IMR-90 (cell line): ENCODE data around the gene MYO1D. TPM values are rescaled to one million over a fixed set of nuclear protein-coding genes. Genes with fewer than 3 reads are reported as not detected.

Source experiments
- ATAC-seq: fragments of 200-7000 bp; cut with Tn5 transposase; 2 replicates; pipeline ENCODE4 v1.9.1; 2020; ENCODE audit warnings: low read depth, mild to moderate bottlenecking, moderate library complexity
- BruUV-seq: library from RNA; stranded (reverse); fragments of 400-500 nt; replicated peaks from 2 replicates; lab custom pipeline; 2021; lab: Mats Ljungman, UMichigan
- CTCF ChIA-PET: fragments of 300-600 bp; formaldehyde crosslinking; extraction: SDS; loops from one replicate; lab custom pipeline; 2021; ENCODE audit warnings: antibody characterized with exemption; lab: Yijun Ruan, JAX
- POLR2A ChIA-PET: fragments of 300-600 bp; sonication (Branson Sonifier 250); formaldehyde crosslinking; loops from one replicate; lab custom pipeline; 2022; ENCODE audit warnings: antibody characterized with exemption; ENCODE audit not compliant: unreplicated experiment; lab: Charles Lee
- DNase-seq: peaks from one replicate; pipeline ENCODE4 v3.0.0; 2013
- H2AFZ ChIP-seq: replicated peaks from 2 replicates; pipeline ENCODE3; 2013; ENCODE audit warnings: low read length, mild to moderate bottlenecking; ENCODE audit not compliant: poor library complexity
- H2AK5ac ChIP-seq: 2 replicates; pipeline ENCODE4 v1.6.1; 2013; ENCODE audit warnings: low read depth, low read length, inconsistent platforms
- H2AK9ac ChIP-seq: replicated peaks from 2 replicates; pipeline ENCODE3; 2013; ENCODE audit warnings: mild to moderate bottlenecking, low read depth, low read length, moderate library complexity; ENCODE audit not compliant: poor library complexity
- H2BK120ac ChIP-seq: 2 replicates; pipeline ENCODE4 v1.6.1; 2013; ENCODE audit warnings: low read depth, low read length, inconsistent platforms
- H2BK15ac ChIP-seq: 3 replicates; pipeline ENCODE4 v1.6.1; 2013; ENCODE audit warnings: low read depth, low read length, inconsistent platforms
- H2BK20ac ChIP-seq: 2 replicates; pipeline ENCODE4 v1.6.1; 2013; ENCODE audit warnings: low read depth, mild to moderate bottlenecking, inconsistent platforms, low read length, moderate library complexity
- H2BK5ac ChIP-seq: 2 replicates; pipeline ENCODE4 v1.6.1; 2013; ENCODE audit warnings: mild to moderate bottlenecking, low read depth, low read length, inconsistent platforms; ENCODE audit not compliant: poor library complexity, severe bottlenecking
- H3K14ac ChIP-seq: replicated peaks from 2 replicates; pipeline ENCODE4 v1.6.1; 2013; ENCODE audit warnings: low read depth, low read length, inconsistent platforms
- H3K18ac ChIP-seq: 2 replicates; pipeline ENCODE4 v1.6.1; 2013; ENCODE audit warnings: low read depth, low read length, control low read depth
- H3K23ac ChIP-seq: 2 replicates; pipeline ENCODE4 v1.6.1; 2013; ENCODE audit warnings: low read depth, low read length, inconsistent platforms
- H3K27ac ChIP-seq: 2 replicates; pipeline ENCODE4 v1.5.1; 2013; ENCODE audit warnings: mild to moderate bottlenecking, control low read depth, low read length; ENCODE audit not compliant: insufficient read depth
- H3K27me3 ChIP-seq: 2 replicates; pipeline ENCODE4 v1.6.1; 2013; ENCODE audit warnings: low read length; ENCODE audit not compliant: control insufficient read depth, insufficient read depth
- H3K36me3 ChIP-seq: 2 replicates; pipeline ENCODE4 v1.6.1; 2013; ENCODE audit warnings: low read length, mixed read lengths; ENCODE audit not compliant: control insufficient read depth, insufficient read depth
- H3K4ac ChIP-seq: 2 replicates; pipeline ENCODE4 v1.6.1; 2013; ENCODE audit warnings: low read depth, low read length, inconsistent platforms
- H3K4me1 ChIP-seq: 2 replicates; pipeline ENCODE4 v1.6.1; 2013; ENCODE audit warnings: low read length, mixed read lengths; ENCODE audit not compliant: control insufficient read depth, insufficient read depth
- H3K4me2 ChIP-seq: 2 replicates; pipeline ENCODE4 v1.6.1; 2013; ENCODE audit warnings: low read depth, mild to moderate bottlenecking, control low read depth, low read length, moderate library complexity
- H3K4me3 ChIP-seq: 2 replicates; pipeline ENCODE4 v1.5.1; 2013; ENCODE audit warnings: low read depth, mild to moderate bottlenecking, control low read depth, low read length, moderate library complexity; ENCODE audit not compliant: insufficient read depth
- H3K56ac ChIP-seq: 2 replicates; pipeline ENCODE4 v1.6.1; 2013; ENCODE audit warnings: low read length, inconsistent platforms; ENCODE audit not compliant: insufficient read depth; ENCODE audit errors: extremely low read depth
- H3K79me1 ChIP-seq, 2 experiments: 2 replicates each; pipeline ENCODE4 v1.6.1; 2013; ENCODE audit warnings: low read length in 2 of 2, inconsistent platforms in 1 of 2, low read depth in 1 of 2
- H3K9ac ChIP-seq: 2 replicates; pipeline ENCODE4 v1.6.1; 2013; ENCODE audit warnings: low read depth, low read length, control low read depth
- H3K9me1 ChIP-seq: 2 replicates; pipeline ENCODE4 v1.6.1; 2013; ENCODE audit warnings: low read length, inconsistent platforms; ENCODE audit not compliant: insufficient read depth
- H3K9me3 ChIP-seq: 2 replicates; pipeline ENCODE4 v1.6.1; 2013; ENCODE audit warnings: low read length; ENCODE audit not compliant: control insufficient read depth, insufficient read depth
- H4K20me1 ChIP-seq: 2 replicates; pipeline ENCODE4 v1.6.1; 2013; ENCODE audit warnings: low read length, inconsistent platforms; ENCODE audit not compliant: insufficient read depth
- H4K5ac ChIP-seq: 2 replicates; pipeline ENCODE4 v1.6.1; 2013; ENCODE audit warnings: mild to moderate bottlenecking, low read depth, low read length, control low read depth
- H4K8ac ChIP-seq, 2 experiments: 2 replicates each; pipeline ENCODE4 v1.6.1; 2013; ENCODE audit warnings: low read depth in 2 of 2, low read length in 2 of 2, control low read depth in 1 of 2, inconsistent platforms in 1 of 2
- H4K91ac ChIP-seq: 2 replicates; pipeline ENCODE4 v1.6.1; 2013; ENCODE audit warnings: low read depth, low read length, inconsistent platforms; ENCODE audit not compliant: insufficient read depth
- BHLHE40 ChIP-seq: fragments of 150-350 bp; IDR thresholded peaks from 2 replicates; pipeline ENCODE4 v1.6.1; 2016; ENCODE audit warnings: mild to moderate bottlenecking, low read depth, low read length
- FOS ChIP-seq: fragments of 150-350 bp; IDR thresholded peaks from 2 replicates; pipeline ENCODE4 v1.6.1; 2016; ENCODE audit warnings: low read depth, low read length
- MAFK ChIP-seq: IDR thresholded peaks from 2 replicates; pipeline ENCODE4 v1.6.1; 2012; ENCODE audit warnings: low read depth, low read length, improper control_type of control experiment
- MAZ ChIP-seq: IDR thresholded peaks from 2 replicates; pipeline ENCODE4 v1.6.1; 2012; ENCODE audit warnings: low read depth, mild to moderate bottlenecking, low read length, improper control_type of control experiment, moderate library complexity, borderline replicate concordance
- MXI1 ChIP-seq: IDR thresholded peaks from 2 replicates; pipeline ENCODE4 v1.6.1; 2012; ENCODE audit warnings: low read depth, mild to moderate bottlenecking, low read length, moderate library complexity, borderline replicate concordance
- NFE2L2 ChIP-seq: fragments of 150-350 bp; IDR thresholded peaks from 2 replicates; pipeline ENCODE4 v1.6.1; 2016; ENCODE audit warnings: low read depth, mild to moderate bottlenecking, low read length
- POLR2A ChIP-seq: IDR thresholded peaks from 2 replicates; pipeline ENCODE4 v1.6.1; 2012; ENCODE audit warnings: mild to moderate bottlenecking, low read depth, low read length
- RAD21 ChIP-seq: IDR thresholded peaks from 2 replicates; pipeline ENCODE4 v1.6.1; 2012; ENCODE audit warnings: low read length, improper control_type of control experiment
- RFX5 ChIP-seq: IDR thresholded peaks from 2 replicates; pipeline ENCODE4 v1.8.0; 2012; ENCODE audit warnings: low read depth, mild to moderate bottlenecking, low read length, moderate library complexity
- SMC3 ChIP-seq: fragments of 150-350 bp; IDR thresholded peaks from 2 replicates; pipeline ENCODE4 v1.6.1; 2016; ENCODE audit warnings: low read depth, mild to moderate bottlenecking, antibody characterized with exemption, low read length, moderate library complexity
- WGBS, 2 experiments: methylation state at CpG; one replicate each; pipeline versions ENCODE4 v1.1.5 to v1.1.7; 2013; ENCODE audit warnings: missing lambda C conversion rate in 2 of 2; ENCODE audit not compliant: insufficient read length in 1 of 2; ENCODE audit errors: extremely low coverage in 2 of 2; 5-methylcytosine and 5-hydroxymethylcytosine counted together
- dilution Hi-C: fragments of 300-500 bp; cut with HindIII; formaldehyde crosslinking; loops from one replicate; pipeline ENCODE4 v1.14.3; 2018; ENCODE audit warnings: low sequenced_read_pairs; ENCODE audit not compliant: unreplicated experiment
- in situ Hi-C: fragments of 300-500 bp; cut with MboI; formaldehyde crosslinking; loops from 3 replicates; pipeline ENCODE4 v1.14.3; 2019; ENCODE audit warnings: low sequenced_read_pairs, inconsistent platforms, mixed read lengths
- intact Hi-C: fragments of 100-400 bp; cut with micrococcal nuclease; formaldehyde crosslinking; loops from 2 replicates; pipeline ENCODE4 v1.10.0; 2022
- polyA plus RNA-seq, 3 experiments: library from polyadenylated mRNA; depleted of rRNA; stranded (reverse); fragments of >200 nt; gene quantifications; 2 replicates each; pipeline ENCODE4 v1.2.3, GENCODE V29; 2012; ENCODE audit warnings: low replicate concordance in 1 of 3
- total RNA-seq: library from RNA; depleted of rRNA; stranded (reverse); fragments of >200 nt; gene quantifications from 2 replicates; pipeline ENCODE4 v1.2.3, GENCODE V29; 2012
- TF ChIP-seq, protein P1 (sequence below): fragments of 150-350 bp; IDR thresholded peaks from 2 replicates; pipeline ENCODE4 v1.6.1; 2017; ENCODE audit warnings: mild to moderate bottlenecking, antibody characterized with exemption, low read length, low read depth
- TF ChIP-seq, protein P2 (sequence below): conservative IDR thresholded peaks from 2 replicates; pipeline ENCODE4 v1.5.1; 2012; ENCODE audit warnings: mild to moderate bottlenecking, low read depth, low read length, improper control_type of control experiment
- TF ChIP-seq, protein P3 (sequence below): fragments of 150-350 bp; IDR thresholded peaks from 2 replicates; pipeline ENCODE4 v1.6.1; 2016; ENCODE audit warnings: low read depth, mild to moderate bottlenecking, low read length, moderate library complexity, borderline replicate concordance

MYO1D gene
- total and polyA plus RNA-seq, 2 of the 4 experiments (the other 2 are of a cell fraction) = 0.63 to 0.90 TPM

DNA sequence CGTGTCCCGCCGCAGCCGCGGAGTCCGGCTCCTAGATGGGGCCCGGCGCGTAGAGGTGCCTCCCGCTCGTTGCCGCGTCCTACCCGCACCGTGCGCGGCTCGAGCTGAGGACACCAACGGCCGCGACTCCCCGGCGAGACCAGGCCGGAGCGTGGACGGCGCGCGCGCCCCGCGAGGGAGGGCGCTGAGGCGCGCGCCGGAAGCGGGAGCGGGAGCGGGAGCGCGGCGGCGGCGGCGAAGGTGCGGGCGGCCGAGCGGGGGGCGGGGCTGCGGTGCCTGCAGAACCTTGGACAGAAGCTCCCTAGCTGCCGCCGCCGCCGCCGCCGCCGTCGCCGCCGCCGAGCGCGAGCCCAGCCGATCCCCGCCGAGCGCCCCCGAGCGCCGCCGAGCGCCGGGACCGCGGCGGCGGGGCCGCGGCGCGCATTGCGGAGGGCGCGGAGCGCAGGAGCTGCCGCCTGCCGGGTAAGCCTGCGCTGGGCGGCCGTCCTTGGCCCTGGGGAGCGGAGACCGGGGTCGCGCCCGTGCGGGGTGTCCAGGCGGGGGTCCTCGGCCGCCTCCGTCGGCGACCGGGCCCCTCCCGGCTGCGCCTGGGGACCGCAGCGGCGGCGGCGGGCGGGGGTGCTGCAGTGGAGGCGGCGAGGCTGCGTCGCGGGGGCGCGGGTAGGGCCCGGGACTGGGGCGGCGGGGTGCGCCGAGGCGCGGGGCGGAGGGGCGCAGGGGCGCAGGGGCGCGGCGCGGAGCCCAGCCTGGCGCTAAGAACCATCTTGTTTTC, 390.0 kb downstream of the MYO1D start, which contains the start of gene CDK5R1:
CDK5R1 (plus strand) TSS at position 293 of the 772 bp plus-strand sequence. CDS start 628 bp downstream, outside the sequence.
- 0% methylated on average over 68 of the region's 135 CpGs; no CpG with 5 or more reads in 1 of the 2 experiments for WGBS, 2 experiments
- ATAC-seq = peak; percentile 82
- Histone ChIP-seq H2AFZ (peak within 1 kb of the TSS; percentile 93), H4K20me1 (peaks cover 4% of the 10 kb centered on the region; the same call in 1 of the 2 replicates), H3K4me1 (peaks cover 5% of the 10 kb centered on the region; the same call in 1 of the 2 replicates), H2BK120ac (no peak within 1 kb of the TSS), H4K91ac (no peak within 1 kb of the TSS), H3K27me3 (no peaks in the 10 kb centered on the region), H2AK9ac (peak within 1 kb of the TSS; percentile 70), H2BK5ac (no peak within 1 kb of the TSS), H3K27ac (no peak within 1 kb of the TSS; the same call in 1 of the 2 replicates), H3K9me1 (peaks cover 6% of the 10 kb centered on the region), H4K8ac (peak within 1 kb of the TSS; percentile 43 to 52; a peak in 1 of 4 replicates), H3K79me1 (peaks cover 0 to 6% of the 10 kb centered on the region in 2 experiments; a peak in 2 of 4 replicates), H3K4me2 (peak within 1 kb of the TSS; percentile 93), H3K23ac (peak within 1 kb of the TSS; percentile 38; the same call in 1 of the 2 replicates), H3K36me3 (peaks cover 5% of the 10 kb centered on the region; the same call in 1 of the 2 replicates), H3K9ac (no peak within 1 kb of the TSS; the same call in 1 of the 2 replicates), H4K5ac (no peak within 1 kb of the TSS; the same call in 1 of the 2 replicates), H3K14ac (no peak within 1 kb of the TSS), H3K56ac (no peak within 1 kb of the TSS), H2BK15ac (no peak within 1 kb of the TSS), H3K18ac (no peak within 1 kb of the TSS), H3K4ac (0 out of 2 replicates have a peak within 1 kb of the TSS, but pooled peaks have one; percentile 25), H2AK5ac (peak within 1 kb of the TSS; percentile 47; the same call in 1 of the 2 replicates), H2BK20ac (no peak within 1 kb of the TSS), H3K9me3 (no peaks in the 10 kb centered on the region), H3K4me3 (peak within 1 kb of the TSS; percentile 91)
- in situ Hi-C loops (loop anchor here (25.0 kb wide), 1 partner anchor 275 kb away; no protein-coding TSS in a partner anchor), intact Hi-C loops (loop anchor here (5.0 kb wide), 1 partner anchor 170 kb away; no protein-coding TSS in a partner anchor), dilution Hi-C loops (no loop called here)
- CTCF ChIA-PET = interaction anchor here (0.6 to 0.8 kb wide), 2 partner anchors 172 to 227 kb away, joined by 3 to 6 read pairs; no protein-coding TSS in a partner anchor
- peak; percentile 35 for DNase-seq
- BruUV-seq = no TSS peak
- POLR2A ChIA-PET = interaction anchor here (0.6 kb wide), 1 partner anchor 38 kb away, joined by 3 read pairs; no protein-coding TSS in a partner anchor
- TF ChIP-seq BHLHE40 (no peak), FOS (no peak), MXI1 (peak; percentile 76; the same call in 1 of the 2 replicates), SMC3 (no peak), POLR2A (no peak), RFX5 (no peak), MAFK (no peak), NFE2L2 (no peak), RAD21 (no peak), MAZ (peak; percentile 2; the same call in 1 of the 2 replicates)
- TF ChIP-seq, protein P1, sequence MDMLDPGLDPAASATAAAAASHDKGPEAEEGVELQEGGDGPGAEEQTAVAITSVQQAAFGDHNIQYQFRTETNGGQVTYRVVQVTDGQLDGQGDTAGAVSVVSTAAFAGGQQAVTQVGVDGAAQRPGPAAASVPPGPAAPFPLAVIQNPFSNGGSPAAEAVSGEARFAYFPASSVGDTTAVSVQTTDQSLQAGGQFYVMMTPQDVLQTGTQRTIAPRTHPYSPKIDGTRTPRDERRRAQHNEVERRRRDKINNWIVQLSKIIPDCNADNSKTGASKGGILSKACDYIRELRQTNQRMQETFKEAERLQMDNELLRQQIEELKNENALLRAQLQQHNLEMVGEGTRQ = no peak
- TF ChIP-seq, protein P2, sequence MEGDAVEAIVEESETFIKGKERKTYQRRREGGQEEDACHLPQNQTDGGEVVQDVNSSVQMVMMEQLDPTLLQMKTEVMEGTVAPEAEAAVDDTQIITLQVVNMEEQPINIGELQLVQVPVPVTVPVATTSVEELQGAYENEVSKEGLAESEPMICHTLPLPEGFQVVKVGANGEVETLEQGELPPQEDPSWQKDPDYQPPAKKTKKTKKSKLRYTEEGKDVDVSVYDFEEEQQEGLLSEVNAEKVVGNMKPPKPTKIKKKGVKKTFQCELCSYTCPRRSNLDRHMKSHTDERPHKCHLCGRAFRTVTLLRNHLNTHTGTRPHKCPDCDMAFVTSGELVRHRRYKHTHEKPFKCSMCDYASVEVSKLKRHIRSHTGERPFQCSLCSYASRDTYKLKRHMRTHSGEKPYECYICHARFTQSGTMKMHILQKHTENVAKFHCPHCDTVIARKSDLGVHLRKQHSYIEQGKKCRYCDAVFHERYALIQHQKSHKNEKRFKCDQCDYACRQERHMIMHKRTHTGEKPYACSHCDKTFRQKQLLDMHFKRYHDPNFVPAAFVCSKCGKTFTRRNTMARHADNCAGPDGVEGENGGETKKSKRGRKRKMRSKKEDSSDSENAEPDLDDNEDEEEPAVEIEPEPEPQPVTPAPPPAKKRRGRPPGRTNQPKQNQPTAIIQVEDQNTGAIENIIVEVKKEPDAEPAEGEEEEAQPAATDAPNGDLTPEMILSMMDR = no peak
- TF ChIP-seq, protein P3, sequence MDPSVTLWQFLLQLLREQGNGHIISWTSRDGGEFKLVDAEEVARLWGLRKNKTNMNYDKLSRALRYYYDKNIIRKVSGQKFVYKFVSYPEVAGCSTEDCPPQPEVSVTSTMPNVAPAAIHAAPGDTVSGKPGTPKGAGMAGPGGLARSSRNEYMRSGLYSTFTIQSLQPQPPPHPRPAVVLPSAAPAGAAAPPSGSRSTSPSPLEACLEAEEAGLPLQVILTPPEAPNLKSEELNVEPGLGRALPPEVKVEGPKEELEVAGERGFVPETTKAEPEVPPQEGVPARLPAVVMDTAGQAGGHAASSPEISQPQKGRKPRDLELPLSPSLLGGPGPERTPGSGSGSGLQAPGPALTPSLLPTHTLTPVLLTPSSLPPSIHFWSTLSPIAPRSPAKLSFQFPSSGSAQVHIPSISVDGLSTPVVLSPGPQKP = no peak
